ENCODE measurements around the gene RAB4B. TPM values are rescaled to one million over a fixed set of nuclear protein-coding genes. Genes with fewer than 3 reads are reported as not detected.
"Not testable (repeated sequence)": the region's sequence is repeated elsewhere in the genome, so short reads cannot be mapped to it uniquely, and the experiment has no call there.

The RAB4B gene
- total and polyA plus RNA-seq, 5 donors from 2014 or later: 62.2 to 89.3 (median 79.6) TPM

GRCh38 chr19:40808021-40808325, 29.9 kb downstream of the RAB4B start:
- Mint-ChIP-seq H3K9me3 (peaks cover 0 to 2% (median 0%) of the 10 kb centered on the region in 7 donors), H3K36me3 (peaks cover 8% of the 10 kb centered on the region), H3K4me3 (peak overlapping the region in 3 of 4 donors; percentile 3 to 88 (median 70)), H3K27me3 (peaks cover 20% of the 10 kb centered on the region), H3K27ac (peak overlapping the region in 2 of 3 donors; percentile 83 to 97), H3K4me1 (peaks cover 15 to 84% (median 64%) of the 10 kb centered on the region in 4 donors)
- H3K36me3 ChIP-seq (ENCODE audit: control insufficient read depth, insufficient read depth, low read length): peaks cover 28% of the 10 kb centered on the region
- H3K9me3 ChIP-seq (ENCODE audit: control insufficient read depth in 2 of 2, low read length in 2 of 2): no peaks in the 10 kb centered on the region
- no peaks in the 10 kb centered on the region for H3K27me3 ChIP-seq (ENCODE audit: control insufficient read depth, insufficient read depth, low read length)
- H3K4me1 ChIP-seq (ENCODE audit: control insufficient read depth, insufficient read depth, low read length, poor library complexity, severe bottlenecking): peaks cover 71% of the 10 kb centered on the region
- peak overlapping the region; percentile 88 for H3K27ac ChIP-seq (ENCODE audit: insufficient read depth, low read length, poor library complexity, severe bottlenecking)
- DNase-seq (no peak), ATAC-seq (ENCODE audit: low read depth in 2 of 2) (no peak)
- H3K4me3 ChIP-seq (ENCODE audit: low read depth, low read length): no peak overlapping the region

- DNase-seq (no peak), ATAC-seq (ENCODE audit: low read depth in 2 of 2) (no peak)
- H3K27ac ChIP-seq (ENCODE audit: insufficient read depth, low read length, poor library complexity, severe bottlenecking): peak overlapping the region; percentile 88
- H3K9me3 ChIP-seq (ENCODE audit: control insufficient read depth in 2 of 2, low read length in 2 of 2): no peaks in the 10 kb centered on the region
- peaks cover 15 to 79% (median 59%) of the 10 kb centered on the region in 4 donors for H3K4me1 Mint-ChIP-seq
- peak overlapping the region in 2 of 3 donors; percentile 60 to 83 for H3K27ac Mint-ChIP-seq
- H3K4me3 Mint-ChIP-seq: peak overlapping the region in 1 of 4 donors; percentile 16
- H3K27me3 ChIP-seq (ENCODE audit: control insufficient read depth, insufficient read depth, low read length): no peaks in the 10 kb centered on the region
- peaks cover 28% of the 10 kb centered on the region for H3K36me3 ChIP-seq (ENCODE audit: control insufficient read depth, insufficient read depth, low read length)
- H3K27me3 Mint-ChIP-seq: peaks cover 20% of the 10 kb centered on the region
- peaks cover 0 to 2% (median 0%) of the 10 kb centered on the region in 7 donors for H3K9me3 Mint-ChIP-seq
- H3K4me3 ChIP-seq (ENCODE audit: low read depth, low read length): no peak overlapping the region
- H3K36me3 Mint-ChIP-seq: peaks cover 8% of the 10 kb centered on the region
- H3K4me1 ChIP-seq (ENCODE audit: control insufficient read depth, insufficient read depth, low read length, poor library complexity, severe bottlenecking): peaks cover 65% of the 10 kb centered on the region
Observed at GRCh38 chr19:40808497-40808896, 30.4 kb downstream of the RAB4B start.

GRCh38 chr19:40809358-40810086, 31.5 kb downstream of the RAB4B start:
- no peaks in the 10 kb centered on the region for H3K27me3 ChIP-seq (ENCODE audit: control insufficient read depth, insufficient read depth, low read length)
- no peak overlapping the region for H3K27ac ChIP-seq (ENCODE audit: insufficient read depth, low read length, poor library complexity, severe bottlenecking)
- H3K4me3 ChIP-seq (ENCODE audit: low read depth, low read length): no peak overlapping the region

GRCh38 chr19:40810160-40810559, 32.1 kb downstream of the RAB4B start:
- no peaks in the 10 kb centered on the region for H3K9me3 ChIP-seq (ENCODE audit: control insufficient read depth in 2 of 2, low read length in 2 of 2)
- DNase-seq (no peak), ATAC-seq (ENCODE audit: low read depth in 2 of 2) (no peak)
- peak overlapping the region in 2 of 3 donors; percentile 32 to 72 for H3K27ac Mint-ChIP-seq
- H3K9me3 Mint-ChIP-seq: peaks cover 0 to 2% (median 0%) of the 10 kb centered on the region in 7 donors
- no peak overlapping the region for H3K27ac ChIP-seq (ENCODE audit: insufficient read depth, low read length, poor library complexity, severe bottlenecking)
- H3K4me3 ChIP-seq (ENCODE audit: low read depth, low read length): no peak overlapping the region
- peaks cover 6 to 70% (median 44%) of the 10 kb centered on the region in 4 donors for H3K4me1 Mint-ChIP-seq
- peak overlapping the region in 3 of 4 donors; percentile 88 to 95 (median 95) for H3K4me3 Mint-ChIP-seq
- H3K4me1 ChIP-seq (ENCODE audit: control insufficient read depth, insufficient read depth, low read length, poor library complexity, severe bottlenecking): peaks cover 49% of the 10 kb centered on the region
- peaks cover 25% of the 10 kb centered on the region for H3K27me3 Mint-ChIP-seq
- H3K36me3 ChIP-seq (ENCODE audit: control insufficient read depth, insufficient read depth, low read length): peaks cover 28% of the 10 kb centered on the region
- no peaks in the 10 kb centered on the region for H3K27me3 ChIP-seq (ENCODE audit: control insufficient read depth, insufficient read depth, low read length)
- H3K36me3 Mint-ChIP-seq: peaks cover 8% of the 10 kb centered on the region

More at GRCh38 chr19:40809358-40810086, 31.5 kb downstream of the RAB4B start:
- H3K36me3 Mint-ChIP-seq: peaks cover 8% of the 10 kb centered on the region
- no peak for DNase-seq
- H3K4me1 ChIP-seq (ENCODE audit: control insufficient read depth, insufficient read depth, low read length, poor library complexity, severe bottlenecking): peaks cover 55% of the 10 kb centered on the region
- peaks cover 20% of the 10 kb centered on the region for H3K27me3 Mint-ChIP-seq
- peaks cover 0 to 2% (median 0%) of the 10 kb centered on the region in 7 donors for H3K9me3 Mint-ChIP-seq
- H3K36me3 ChIP-seq (ENCODE audit: control insufficient read depth, insufficient read depth, low read length): peaks cover 28% of the 10 kb centered on the region
- H3K4me3 Mint-ChIP-seq: peak overlapping the region; percentile 43 to 95 (median 54)
- no peaks in the 10 kb centered on the region for H3K9me3 ChIP-seq (ENCODE audit: control insufficient read depth in 2 of 2, low read length in 2 of 2)
- ATAC-seq (ENCODE audit: low read depth in 2 of 2): no peak
- H3K4me1 Mint-ChIP-seq: peaks cover 11 to 72% (median 51%) of the 10 kb centered on the region in 4 donors
- H3K27ac Mint-ChIP-seq: peak overlapping the region in 1 of 3 donors; percentile 72

GRCh38 chr19:40810649-40811408, 32.8 kb downstream of the RAB4B start:
- Mint-ChIP-seq H3K4me1 (peaks cover 5 to 63% (median 39%) of the 10 kb centered on the region in 4 donors), H3K27ac (peak overlapping the region; percentile 72 to 95 (median 86)), H3K4me3 (peak overlapping the region; percentile 88 to 95 (median 95)), H3K27me3 (peaks cover 25% of the 10 kb centered on the region)
- H3K27me3 ChIP-seq (ENCODE audit: control insufficient read depth, insufficient read depth, low read length); H3K36me3 Mint-ChIP-seq; H3K9me3 Mint-ChIP-seq; H3K27ac ChIP-seq (ENCODE audit: insufficient read depth, low read length, poor library complexity, severe bottlenecking); H3K9me3 ChIP-seq (ENCODE audit: control insufficient read depth in 2 of 2, low read length in 2 of 2): not testable (repeated sequence)
- H3K4me3 ChIP-seq (ENCODE audit: low read depth, low read length): peak overlapping the region; percentile 37
- DNase-seq (peak; percentile 38 to 61 (median 54)), ATAC-seq (ENCODE audit: low read depth in 2 of 2) (peak; percentile 62 to 71)
- H3K36me3 ChIP-seq (ENCODE audit: control insufficient read depth, insufficient read depth, low read length): peaks cover 23% of the 10 kb centered on the region
- H3K4me1 ChIP-seq (ENCODE audit: control insufficient read depth, insufficient read depth, low read length, poor library complexity, severe bottlenecking): peaks cover 42% of the 10 kb centered on the region

- peak overlapping the region; percentile 88 to 95 (median 95) for H3K4me3 Mint-ChIP-seq
- ATAC-seq (ENCODE audit: low read depth in 2 of 2) (no peak), DNase-seq (no peak)
- H3K36me3 Mint-ChIP-seq: peaks cover 7% of the 10 kb centered on the region
- peak overlapping the region in 2 of 3 donors; percentile 72 to 90 for H3K27ac Mint-ChIP-seq
- H3K27me3 ChIP-seq (ENCODE audit: control insufficient read depth, insufficient read depth, low read length): no peaks in the 10 kb centered on the region
- peaks cover 0 to 2% (median 0%) of the 10 kb centered on the region in 7 donors for H3K9me3 Mint-ChIP-seq
- peak overlapping the region; percentile 37 for H3K4me3 ChIP-seq (ENCODE audit: low read depth, low read length)
- H3K36me3 ChIP-seq (ENCODE audit: control insufficient read depth, insufficient read depth, low read length): peaks cover 23% of the 10 kb centered on the region
- H3K27ac ChIP-seq (ENCODE audit: insufficient read depth, low read length, poor library complexity, severe bottlenecking): no peak overlapping the region
- H3K9me3 ChIP-seq (ENCODE audit: control insufficient read depth in 2 of 2, low read length in 2 of 2): no peaks in the 10 kb centered on the region
- H3K4me1 Mint-ChIP-seq: peaks cover 5 to 54% (median 31%) of the 10 kb centered on the region in 4 donors
- H3K27me3 Mint-ChIP-seq: peaks cover 25% of the 10 kb centered on the region
- peaks cover 33% of the 10 kb centered on the region for H3K4me1 ChIP-seq (ENCODE audit: control insufficient read depth, insufficient read depth, low read length, poor library complexity, severe bottlenecking)
Observed at GRCh38 chr19:40811478-40812341, 33.7 kb downstream of the RAB4B start.

- H3K9me3 Mint-ChIP-seq; H3K4me3 ChIP-seq (ENCODE audit: low read depth, low read length); H3K9me3 ChIP-seq (ENCODE audit: control insufficient read depth in 2 of 2, low read length in 2 of 2); H3K27ac ChIP-seq (ENCODE audit: insufficient read depth, low read length, poor library complexity, severe bottlenecking); H3K36me3 Mint-ChIP-seq; H3K27me3 ChIP-seq (ENCODE audit: control insufficient read depth, insufficient read depth, low read length); ATAC-seq (ENCODE audit: low read depth in 2 of 2); DNase-seq: not testable (repeated sequence)
- H3K36me3 ChIP-seq (ENCODE audit: control insufficient read depth, insufficient read depth, low read length): peaks cover 20% of the 10 kb centered on the region
- H3K27ac Mint-ChIP-seq: peak overlapping the region; percentile 64 to 93 (median 85)
- H3K4me1 ChIP-seq (ENCODE audit: control insufficient read depth, insufficient read depth, low read length, poor library complexity, severe bottlenecking): peaks cover 25% of the 10 kb centered on the region
- H3K4me3 Mint-ChIP-seq: peak overlapping the region; percentile 88 to 95 (median 94)
- peaks cover 25% of the 10 kb centered on the region for H3K27me3 Mint-ChIP-seq
- H3K4me1 Mint-ChIP-seq: peaks cover 5 to 49% (median 24%) of the 10 kb centered on the region in 4 donors
Observed at GRCh38 chr19:40812571-40812970, 34.5 kb downstream of the RAB4B start.

All from CD4-positive, CD25-positive, alpha-beta regulatory T cell (primary cell).